ENCODE measurements around the gene BCL11A. TPM values are rescaled to one million over a fixed set of nuclear protein-coding genes. Genes with fewer than 3 reads are reported as not detected.

The BCL11A gene
- total RNA-seq, 1 donor from 2014 or later, result 2.2 TPM

DNA sequence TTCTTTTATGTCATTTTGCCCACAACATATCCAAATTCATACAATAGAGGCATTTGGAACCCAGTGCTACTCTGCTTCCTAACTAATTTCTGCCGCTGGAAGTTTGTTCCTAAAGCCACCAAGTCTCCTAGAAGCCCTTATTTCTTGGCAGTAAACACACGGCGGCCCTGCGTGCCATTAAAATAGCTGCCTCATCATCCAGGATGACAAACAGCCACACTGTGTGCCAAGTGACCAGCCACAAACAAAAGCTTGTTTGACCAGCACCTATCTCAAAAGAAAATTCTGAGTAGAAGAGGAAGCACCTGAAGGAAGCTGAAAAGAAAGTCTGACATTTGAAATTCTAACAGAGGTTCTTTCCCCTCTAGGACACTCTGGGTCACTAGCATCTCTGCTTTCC lies 64.2 kb downstream of the BCL11A start:
- TF ChIP-seq, protein P1, sequence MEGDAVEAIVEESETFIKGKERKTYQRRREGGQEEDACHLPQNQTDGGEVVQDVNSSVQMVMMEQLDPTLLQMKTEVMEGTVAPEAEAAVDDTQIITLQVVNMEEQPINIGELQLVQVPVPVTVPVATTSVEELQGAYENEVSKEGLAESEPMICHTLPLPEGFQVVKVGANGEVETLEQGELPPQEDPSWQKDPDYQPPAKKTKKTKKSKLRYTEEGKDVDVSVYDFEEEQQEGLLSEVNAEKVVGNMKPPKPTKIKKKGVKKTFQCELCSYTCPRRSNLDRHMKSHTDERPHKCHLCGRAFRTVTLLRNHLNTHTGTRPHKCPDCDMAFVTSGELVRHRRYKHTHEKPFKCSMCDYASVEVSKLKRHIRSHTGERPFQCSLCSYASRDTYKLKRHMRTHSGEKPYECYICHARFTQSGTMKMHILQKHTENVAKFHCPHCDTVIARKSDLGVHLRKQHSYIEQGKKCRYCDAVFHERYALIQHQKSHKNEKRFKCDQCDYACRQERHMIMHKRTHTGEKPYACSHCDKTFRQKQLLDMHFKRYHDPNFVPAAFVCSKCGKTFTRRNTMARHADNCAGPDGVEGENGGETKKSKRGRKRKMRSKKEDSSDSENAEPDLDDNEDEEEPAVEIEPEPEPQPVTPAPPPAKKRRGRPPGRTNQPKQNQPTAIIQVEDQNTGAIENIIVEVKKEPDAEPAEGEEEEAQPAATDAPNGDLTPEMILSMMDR (conservative IDR thresholded peaks at IDR 0.05), result no peak
- no peaks in the 10 kb centered on the region for H3K36me3 Mint-ChIP-seq (ENCODE audit: low read depth)
- no peak overlapping the region for H3K27ac Mint-ChIP-seq (ENCODE audit: unreplicated experiment)
- DNase-seq (ENCODE audit: low read depth, low spot score), result no peak
- H3K27me3 Mint-ChIP-seq (ENCODE audit: low read depth), result no peaks in the 10 kb centered on the region
- no peak overlapping the region for H3K4me3 Mint-ChIP-seq
- no peaks in the 10 kb centered on the region for H3K9me3 Mint-ChIP-seq
- H3K4me1 Mint-ChIP-seq, result peaks cover 11% of the 10 kb centered on the region

DNA sequence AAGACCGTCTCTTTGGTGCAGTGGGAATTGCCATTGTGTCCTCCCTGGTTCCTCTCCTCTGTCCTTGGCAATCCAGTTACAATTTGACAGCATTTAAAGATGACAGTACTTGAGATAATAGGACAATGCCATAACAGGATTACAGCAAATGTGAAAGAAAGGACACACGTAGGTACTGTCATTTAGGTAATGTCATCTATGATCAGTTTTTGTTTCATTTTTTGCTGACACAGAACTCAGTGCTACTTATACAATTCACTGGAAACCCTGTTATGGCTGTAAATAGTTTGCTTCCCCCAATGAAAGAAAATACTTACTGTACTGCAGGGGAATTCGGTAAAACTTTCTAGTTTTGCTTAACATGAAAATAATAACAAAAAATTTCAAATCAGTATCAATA lies 65.2 kb downstream of the BCL11A start:
- no peaks in the 10 kb centered on the region for H3K36me3 Mint-ChIP-seq (ENCODE audit: low read depth)
- no peak for DNase-seq (ENCODE audit: low read depth, low spot score)
- H3K4me1 Mint-ChIP-seq, result peaks cover 10% of the 10 kb centered on the region
- no peak overlapping the region for H3K4me3 Mint-ChIP-seq
- H3K9me3 Mint-ChIP-seq, result no peaks in the 10 kb centered on the region
- H3K27ac Mint-ChIP-seq (ENCODE audit: unreplicated experiment), result no peak overlapping the region
- H3K27me3 Mint-ChIP-seq (ENCODE audit: low read depth), result no peaks in the 10 kb centered on the region
- TF ChIP-seq, protein P1 (conservative IDR thresholded peaks at IDR 0.05), result no peak

DNA sequence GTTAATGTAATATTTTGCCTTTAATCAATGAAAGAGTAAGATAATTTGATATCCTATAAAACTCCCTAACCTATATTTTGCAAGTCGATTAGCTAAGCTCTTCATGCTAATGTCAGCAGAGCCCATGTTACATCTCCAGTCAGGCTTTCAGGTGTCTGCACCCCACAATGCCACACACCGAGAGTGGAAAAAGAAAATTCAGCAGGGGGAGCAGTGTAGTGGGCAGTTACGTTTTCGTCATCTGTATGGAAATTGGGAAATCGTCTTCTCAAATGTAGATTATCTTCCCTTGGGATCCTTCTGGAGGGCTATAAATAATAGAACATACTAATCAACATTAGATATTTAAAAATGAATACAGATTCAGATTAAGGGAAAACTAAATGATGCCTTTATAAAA lies 66.3 kb downstream of the BCL11A start:
- no peaks in the 10 kb centered on the region for H3K27me3 Mint-ChIP-seq (ENCODE audit: low read depth)
- no peak overlapping the region for H3K27ac Mint-ChIP-seq (ENCODE audit: unreplicated experiment)
- H3K9me3 Mint-ChIP-seq, result no peaks in the 10 kb centered on the region
- DNase-seq (ENCODE audit: low read depth, low spot score), result no peak
- H3K4me1 Mint-ChIP-seq, result peaks cover 10% of the 10 kb centered on the region
- H3K36me3 Mint-ChIP-seq (ENCODE audit: low read depth), result no peaks in the 10 kb centered on the region
- H3K4me3 Mint-ChIP-seq, result no peak overlapping the region
- TF ChIP-seq, protein P1 (conservative IDR thresholded peaks at IDR 0.05), result no peak

DNA sequence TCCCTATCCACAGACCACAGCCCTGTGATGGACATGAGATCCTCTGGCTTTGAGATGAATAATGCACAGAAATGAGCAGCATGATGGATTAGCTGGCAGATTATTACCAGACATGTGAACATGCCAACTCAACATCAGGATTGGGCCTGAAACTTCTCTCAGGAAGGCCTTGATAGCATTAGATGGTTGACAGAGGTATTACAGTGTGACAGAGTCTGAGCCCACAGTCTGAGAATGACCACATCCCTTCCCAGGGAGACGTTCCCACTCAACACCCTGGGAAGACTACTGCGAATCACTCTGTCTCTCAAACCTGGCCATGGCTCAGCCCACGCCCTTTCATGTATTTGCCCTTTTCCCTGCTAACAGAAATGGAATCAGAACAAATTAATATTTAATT lies 66.9 kb downstream of the BCL11A start:
- Mint-ChIP-seq H3K4me1 (peaks cover 10% of the 10 kb centered on the region), H3K9me3 (no peaks in the 10 kb centered on the region), H3K36me3 (ENCODE audit: low read depth) (no peaks in the 10 kb centered on the region), H3K27me3 (ENCODE audit: low read depth) (no peaks in the 10 kb centered on the region), H3K27ac (ENCODE audit: unreplicated experiment) (no peak overlapping the region), H3K4me3 (no peak overlapping the region)
- no peak for DNase-seq (ENCODE audit: low read depth, low spot score)
- TF ChIP-seq, protein P1 (conservative IDR thresholded peaks at IDR 0.05), result no peak

DNA sequence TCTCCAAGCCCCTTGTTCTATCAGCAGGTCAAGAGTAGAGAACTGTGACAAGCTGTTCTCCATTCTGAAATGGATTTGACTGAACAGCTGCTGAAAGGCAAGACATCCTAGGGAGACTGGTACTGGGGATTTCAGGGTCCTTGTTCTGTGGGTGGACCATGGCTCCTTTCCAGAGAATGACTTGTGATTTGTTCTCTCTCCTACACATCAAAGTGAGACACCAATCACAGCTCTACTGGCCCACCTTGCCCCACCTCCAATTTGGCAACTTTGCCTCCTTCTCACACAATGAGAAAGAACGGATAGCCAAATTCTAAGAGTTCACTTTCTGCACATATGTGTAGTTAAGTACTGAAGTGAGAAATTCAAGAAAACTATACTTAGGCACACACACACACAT lies 67.4 kb downstream of the BCL11A start:
- H3K9me3 Mint-ChIP-seq, result no peaks in the 10 kb centered on the region

More for the DNA sequence above, 67.4 kb downstream of the BCL11A start:
- no peak for DNase-seq (ENCODE audit: low read depth, low spot score)
- Mint-ChIP-seq H3K4me1 (peaks cover 10% of the 10 kb centered on the region), H3K4me3 (no peak overlapping the region), H3K27me3 (ENCODE audit: low read depth) (no peaks in the 10 kb centered on the region), H3K36me3 (ENCODE audit: low read depth) (no peaks in the 10 kb centered on the region), H3K27ac (ENCODE audit: unreplicated experiment) (no peak overlapping the region)
- TF ChIP-seq, protein P1 (conservative IDR thresholded peaks at IDR 0.05), result no peak

All from neural crest cell (in vitro differentiated cells).